Activated gamma-delta T cell treated with anti-CD3 and anti-CD28 coated beads, Interleukin-2, amount 50 U/mL, for 16 hours (primary cell): ENCODE data around the gene CACNA1E.
"Not testable (repeated sequence)": the region's sequence is repeated elsewhere in the genome, so short reads cannot be mapped to it uniquely, and the experiment has no call there.

Source experiments
- DNase-seq: peaks from one replicate; pipeline ENCODE4 v3.0.0-alpha.2; 2020; ENCODE audit warnings: low read depth

CACNA1E gene

GRCh38 chr1:181517181-181517875 is 34.0 kb downstream of the CACNA1E start:
- DNase-seq = no peak

- no peak for DNase-seq
Observed at GRCh38 chr1:181518152-181518551, 34.8 kb downstream of the CACNA1E start.

- no peak for DNase-seq
Observed at GRCh38 chr1:181522864-181523263, 39.5 kb downstream of the CACNA1E start.

GRCh38 chr1:181525104-181525721 is 41.9 kb downstream of the CACNA1E start:
- no peak for DNase-seq

DNA sequence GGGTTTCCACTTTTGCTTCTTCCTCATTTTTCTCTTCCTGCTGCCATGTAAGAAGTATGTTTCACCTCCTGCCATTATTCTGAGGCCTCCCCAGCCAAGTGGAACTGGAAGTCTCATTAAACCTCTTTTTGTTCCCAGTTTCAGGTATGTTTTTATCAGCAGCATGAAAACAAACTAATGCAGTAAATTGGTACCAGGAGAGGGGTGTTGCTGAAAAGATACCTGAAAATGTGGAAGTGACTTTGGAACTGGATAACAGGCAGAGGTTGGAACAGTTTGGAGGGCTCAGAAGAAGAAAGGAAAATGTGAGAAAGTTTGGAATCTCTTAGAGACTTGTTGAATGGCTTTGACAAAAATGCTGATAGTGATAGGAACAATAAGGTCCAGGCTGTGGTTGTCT is 44.9 kb downstream of the CACNA1E start:
- not testable (repeated sequence) for DNase-seq

GRCh38 chr1:181531441-181531840 is 48.1 kb downstream of the CACNA1E start:
- no peak for DNase-seq

- no peak for DNase-seq
Observed at GRCh38 chr1:181531951-181532600, 48.8 kb downstream of the CACNA1E start.

DNA sequence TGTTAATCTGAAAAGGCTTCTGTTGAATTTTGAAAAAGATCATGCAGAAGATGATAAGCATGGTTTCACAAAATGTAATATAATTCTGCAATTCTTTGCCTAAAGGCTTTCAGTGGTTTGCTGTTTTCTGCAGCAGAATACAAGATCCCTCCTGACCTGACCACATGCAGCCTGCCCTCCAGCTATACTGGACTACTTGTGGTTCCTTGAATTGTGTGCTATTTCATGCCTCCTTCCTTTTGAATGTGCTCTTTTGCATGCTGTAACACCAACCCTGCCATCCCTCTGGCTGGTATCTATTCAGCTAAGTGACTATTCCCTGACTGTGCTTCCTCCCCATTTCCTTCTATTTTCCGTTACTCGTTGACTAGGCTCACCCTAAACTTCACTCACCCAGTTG is 55.5 kb downstream of the CACNA1E start:
- no peak for DNase-seq

DNA sequence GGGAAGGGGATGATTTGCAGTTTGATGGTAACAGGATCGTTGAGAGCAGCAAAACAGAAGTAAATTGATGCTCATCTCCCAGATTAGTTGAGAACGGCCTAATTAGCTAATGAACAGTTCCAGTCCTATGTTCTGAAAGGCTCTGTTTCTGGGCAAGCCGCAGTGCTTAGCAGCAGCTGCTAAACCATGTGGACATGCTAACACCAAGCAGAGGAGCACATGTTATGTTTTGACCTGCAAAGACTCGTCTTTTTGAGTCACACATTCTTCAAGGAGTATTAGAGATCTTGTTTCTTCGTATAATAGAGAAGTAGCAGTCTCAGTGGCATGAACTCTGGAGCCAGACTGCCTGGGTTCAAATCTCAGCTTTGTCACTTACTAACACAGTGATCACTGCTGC is 58.1 kb downstream of the CACNA1E start:
- no peak for DNase-seq

- no peak for DNase-seq
Observed at GRCh38 chr1:181541947-181542346, 58.6 kb downstream of the CACNA1E start.

- not testable (repeated sequence) for DNase-seq
Observed at GRCh38 chr1:181542406-181542805, 59.1 kb downstream of the CACNA1E start.

- no peak for DNase-seq
Observed at GRCh38 chr1:181545395-181545794, 62.1 kb downstream of the CACNA1E start.

DNA sequence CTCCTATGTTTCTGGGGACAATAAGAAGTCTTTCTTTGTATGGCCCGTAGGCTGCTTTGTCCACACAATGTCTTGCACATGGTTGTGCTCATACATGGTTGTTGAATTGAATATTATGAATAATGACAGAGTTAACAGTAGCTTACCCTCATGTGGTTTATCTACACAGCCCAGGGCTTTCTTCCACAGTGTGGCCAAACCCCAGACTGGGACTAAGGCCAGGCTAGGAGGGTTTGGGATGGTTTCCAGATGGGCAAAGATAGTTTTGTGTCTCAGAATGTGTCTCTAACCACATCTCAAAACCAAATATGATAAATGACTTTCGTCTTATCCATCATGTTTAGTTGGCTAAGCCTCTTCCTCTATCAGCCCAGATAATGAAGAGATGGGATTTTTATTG is 65.2 kb downstream of the CACNA1E start:
- DNase-seq = no peak

GRCh38 chr1:181551249-181551648 is 67.9 kb downstream of the CACNA1E start:
- no peak for DNase-seq

DNA sequence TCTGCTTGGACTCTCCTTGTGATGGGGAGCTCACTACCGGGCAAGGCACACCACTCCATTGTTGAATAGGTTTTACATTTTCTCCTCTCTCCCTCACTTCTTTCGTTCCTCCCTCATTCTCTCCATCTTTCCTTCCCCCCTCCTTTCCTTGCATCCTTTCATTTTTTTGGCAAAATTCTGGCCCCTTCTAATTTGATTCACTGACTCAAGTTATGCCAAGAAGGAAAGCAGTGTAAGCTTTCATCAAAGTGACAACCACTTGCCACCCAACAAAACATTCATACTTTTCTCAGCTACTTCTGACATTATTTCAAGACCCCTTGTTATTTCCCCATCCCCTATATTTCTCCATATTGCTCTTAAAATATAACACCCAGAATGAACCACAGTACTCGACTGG is 68.4 kb downstream of the CACNA1E start:
- DNase-seq = no peak

- DNase-seq = no peak
Observed at GRCh38 chr1:181554465-181554864, 71.1 kb downstream of the CACNA1E start.

- no peak for DNase-seq
Observed at GRCh38 chr1:181556631-181557030, 73.3 kb downstream of the CACNA1E start.

- DNase-seq = no peak
Observed at GRCh38 chr1:181557313-181557712, 74.0 kb downstream of the CACNA1E start.

GRCh38 chr1:181558416-181558815 is 75.1 kb downstream of the CACNA1E start:
- DNase-seq = no peak

GRCh38 chr1:181559142-181559541 is 75.8 kb downstream of the CACNA1E start:
- no peak for DNase-seq

DNA sequence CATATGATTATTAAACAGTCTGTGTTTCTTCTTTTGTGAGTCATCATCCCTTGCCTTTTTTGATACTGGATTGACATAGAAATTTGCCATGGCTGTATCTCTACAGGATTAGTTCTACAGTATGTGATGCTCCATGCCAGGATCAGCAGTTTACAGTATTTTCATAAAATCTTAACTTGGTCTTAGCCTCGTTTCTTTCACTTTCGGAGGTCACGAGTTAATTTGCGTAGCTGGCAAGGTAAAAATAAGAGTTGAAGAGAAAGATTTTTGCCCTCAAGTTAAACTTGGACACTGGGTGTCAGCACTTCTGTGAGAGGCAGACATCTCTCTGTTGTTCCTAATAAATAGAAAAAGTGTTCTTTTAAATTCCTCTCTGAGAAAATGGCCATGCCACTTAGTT is 79.1 kb downstream of the CACNA1E start:
- no peak for DNase-seq

DNA sequence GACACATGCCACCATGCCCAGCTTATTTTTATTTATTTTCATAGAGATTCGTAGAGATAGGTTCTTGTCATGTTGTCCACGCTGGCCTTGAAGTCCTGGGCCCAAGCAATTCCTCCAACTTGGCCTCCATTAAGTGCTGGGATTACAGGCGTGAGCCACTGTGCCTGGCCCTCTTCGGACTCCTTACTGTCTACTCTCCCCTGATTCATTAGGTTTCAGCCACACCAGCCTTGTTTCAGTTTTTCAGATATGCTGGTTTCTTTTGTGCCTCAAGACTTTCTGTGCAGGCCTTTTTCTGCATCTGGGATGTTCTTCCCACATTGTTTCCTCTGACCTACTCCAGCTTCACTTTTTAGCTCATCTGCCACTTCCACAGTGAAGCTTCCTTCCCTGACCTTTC is 85.4 kb downstream of the CACNA1E start:
- DNase-seq = no peak

DNA sequence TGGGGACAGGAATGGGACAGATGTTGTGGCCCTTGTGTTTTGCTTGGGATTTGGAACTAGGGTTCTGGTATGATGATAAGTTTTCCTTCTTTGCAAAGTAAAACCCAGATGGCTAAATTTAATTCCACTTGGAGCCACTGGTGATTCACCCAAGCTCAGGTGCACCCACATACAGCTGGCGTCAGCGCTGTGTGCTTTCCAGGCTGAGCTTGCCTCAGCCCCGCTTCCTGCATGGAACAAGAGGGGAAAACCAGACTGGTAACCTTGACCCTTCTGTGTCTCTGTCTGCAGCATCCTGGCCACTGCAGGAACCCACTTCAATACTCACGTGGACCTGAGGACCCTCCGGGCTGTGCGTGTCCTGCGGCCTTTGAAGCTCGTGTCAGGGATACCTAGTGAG is 94.2 kb downstream of the CACNA1E start:
- DNase-seq = no peak

DNA sequence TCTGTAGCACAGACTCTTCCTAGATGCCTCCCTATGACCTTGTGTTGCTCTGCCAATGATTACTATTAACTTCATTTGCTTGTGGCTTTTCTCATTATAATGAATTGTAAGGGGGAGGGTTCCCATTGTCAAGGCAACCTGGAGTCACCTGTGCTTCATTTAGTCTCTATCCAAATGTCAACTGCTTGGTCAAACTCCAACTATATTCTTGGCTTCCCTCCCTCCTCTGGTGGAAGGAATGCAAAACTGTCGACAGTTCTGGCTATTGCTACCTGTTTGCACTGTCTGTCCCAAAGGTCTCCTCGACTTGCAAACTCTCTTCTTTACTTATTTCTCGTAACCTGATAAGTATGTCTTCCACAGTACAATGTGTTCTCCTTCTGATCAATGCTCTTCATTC is 100.3 kb downstream of the CACNA1E start:
- DNase-seq = no peak
